GM10266 (cell line): ENCODE data around the gene KIAA1755.

Experiments
- DNase-seq: peaks from one replicate; pipeline ENCODE4 v3.0.0; 2012; ENCODE audit errors: extremely low spot score
- TF ChIP-seq, protein P1 (sequence below): IDR thresholded peaks from 2 replicates; pipeline ENCODE4 v1.5.1; 2012; ENCODE audit warnings: mild to moderate bottlenecking, low read depth; ENCODE audit not compliant: control insufficient read depth, insufficient read depth; ENCODE audit errors: missing control alignments

The KIAA1755 gene

DNA sequence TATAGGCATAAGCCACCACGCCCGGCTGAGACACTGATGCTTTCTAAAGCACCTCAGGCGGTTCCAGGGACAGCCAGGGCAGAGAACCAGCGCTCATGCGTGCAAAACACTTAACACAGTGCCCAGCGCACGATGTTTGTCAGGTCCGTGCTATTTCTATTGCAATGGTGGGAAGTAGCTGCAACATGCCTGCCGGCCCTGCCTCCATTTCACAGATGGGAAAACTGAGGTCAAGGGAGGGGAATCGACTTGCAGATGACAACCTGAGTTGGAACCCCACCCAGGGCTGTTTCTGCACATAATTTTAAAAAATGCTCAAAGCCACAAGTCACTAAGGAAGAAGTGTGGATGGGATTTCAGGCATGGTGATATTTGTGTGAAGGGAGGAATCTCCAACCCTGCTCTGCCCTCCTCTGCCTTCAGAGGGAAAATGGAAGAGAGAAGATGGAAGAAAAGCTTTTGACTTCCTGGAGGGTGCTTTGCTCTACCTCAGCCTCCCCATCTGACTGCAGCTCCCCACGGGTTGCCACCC is 39.9 kb downstream of the KIAA1755 start:
- TF ChIP-seq, protein P1, sequence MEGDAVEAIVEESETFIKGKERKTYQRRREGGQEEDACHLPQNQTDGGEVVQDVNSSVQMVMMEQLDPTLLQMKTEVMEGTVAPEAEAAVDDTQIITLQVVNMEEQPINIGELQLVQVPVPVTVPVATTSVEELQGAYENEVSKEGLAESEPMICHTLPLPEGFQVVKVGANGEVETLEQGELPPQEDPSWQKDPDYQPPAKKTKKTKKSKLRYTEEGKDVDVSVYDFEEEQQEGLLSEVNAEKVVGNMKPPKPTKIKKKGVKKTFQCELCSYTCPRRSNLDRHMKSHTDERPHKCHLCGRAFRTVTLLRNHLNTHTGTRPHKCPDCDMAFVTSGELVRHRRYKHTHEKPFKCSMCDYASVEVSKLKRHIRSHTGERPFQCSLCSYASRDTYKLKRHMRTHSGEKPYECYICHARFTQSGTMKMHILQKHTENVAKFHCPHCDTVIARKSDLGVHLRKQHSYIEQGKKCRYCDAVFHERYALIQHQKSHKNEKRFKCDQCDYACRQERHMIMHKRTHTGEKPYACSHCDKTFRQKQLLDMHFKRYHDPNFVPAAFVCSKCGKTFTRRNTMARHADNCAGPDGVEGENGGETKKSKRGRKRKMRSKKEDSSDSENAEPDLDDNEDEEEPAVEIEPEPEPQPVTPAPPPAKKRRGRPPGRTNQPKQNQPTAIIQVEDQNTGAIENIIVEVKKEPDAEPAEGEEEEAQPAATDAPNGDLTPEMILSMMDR: no peak
- DNase-seq: no peak

DNA sequence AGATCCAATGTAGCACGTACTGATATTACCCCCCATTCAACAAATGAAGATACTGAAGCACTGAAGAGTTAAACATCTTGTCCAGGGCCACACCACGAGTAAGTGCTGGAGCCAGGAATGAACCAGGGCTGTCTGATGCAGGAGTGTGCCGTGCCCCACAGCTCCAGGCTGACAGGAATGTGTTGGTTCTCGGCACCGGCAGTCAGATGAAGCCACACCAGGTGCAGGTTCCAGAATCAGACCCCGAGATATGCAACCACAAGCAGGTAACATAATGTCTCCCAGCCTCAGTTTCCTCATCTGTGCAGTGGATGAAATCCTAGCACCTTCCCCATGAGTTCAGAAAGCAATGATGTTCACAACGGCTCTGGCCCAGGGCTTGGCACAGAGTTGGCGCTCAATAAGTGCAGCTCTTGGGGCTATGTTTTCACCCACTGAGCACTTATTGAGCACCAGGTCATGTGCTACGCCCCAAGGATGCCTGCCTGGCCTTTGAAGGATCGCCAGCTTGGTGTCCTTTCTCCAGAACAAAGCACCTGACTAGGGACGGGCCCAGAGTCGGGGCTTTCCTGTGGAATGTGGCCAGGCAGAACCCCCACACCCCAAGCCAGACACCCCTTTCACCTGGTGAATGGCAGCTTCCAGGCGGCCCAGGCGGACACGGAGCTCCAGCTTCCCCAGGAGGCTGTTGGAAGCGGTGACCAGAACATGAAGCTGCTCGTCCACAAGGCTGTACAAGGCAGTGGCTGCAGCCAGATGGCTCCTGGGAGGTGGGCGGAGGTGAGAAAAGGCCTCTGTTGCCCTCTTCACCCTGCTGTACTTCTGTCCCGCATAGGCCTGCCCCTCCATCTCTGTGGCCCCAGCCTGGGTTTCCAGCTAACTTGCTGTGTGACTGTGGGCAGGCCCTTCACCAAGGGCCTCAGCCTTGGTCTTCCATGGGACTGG is 41.3 kb downstream of the KIAA1755 start:
- DNase-seq: no peak
- TF ChIP-seq, protein P1: no peak

DNA sequence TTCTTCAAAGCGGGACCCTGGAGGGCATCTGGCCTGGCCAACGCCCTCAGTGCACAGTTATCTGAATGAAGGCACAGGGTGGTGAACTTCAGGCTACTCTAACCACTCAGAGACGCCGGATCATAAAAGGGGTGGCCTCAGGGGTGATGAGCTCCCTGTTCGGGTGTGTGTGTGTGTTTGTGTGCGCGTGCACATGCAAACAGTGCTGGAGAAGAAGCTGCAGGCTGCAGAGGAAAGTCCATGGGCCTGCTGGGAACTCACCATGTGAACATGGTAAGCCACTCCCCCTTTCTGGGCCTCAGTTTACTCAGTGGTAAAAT is 42.0 kb downstream of the KIAA1755 start:
- DNase-seq: no peak
- TF ChIP-seq, protein P1: no peak

DNA sequence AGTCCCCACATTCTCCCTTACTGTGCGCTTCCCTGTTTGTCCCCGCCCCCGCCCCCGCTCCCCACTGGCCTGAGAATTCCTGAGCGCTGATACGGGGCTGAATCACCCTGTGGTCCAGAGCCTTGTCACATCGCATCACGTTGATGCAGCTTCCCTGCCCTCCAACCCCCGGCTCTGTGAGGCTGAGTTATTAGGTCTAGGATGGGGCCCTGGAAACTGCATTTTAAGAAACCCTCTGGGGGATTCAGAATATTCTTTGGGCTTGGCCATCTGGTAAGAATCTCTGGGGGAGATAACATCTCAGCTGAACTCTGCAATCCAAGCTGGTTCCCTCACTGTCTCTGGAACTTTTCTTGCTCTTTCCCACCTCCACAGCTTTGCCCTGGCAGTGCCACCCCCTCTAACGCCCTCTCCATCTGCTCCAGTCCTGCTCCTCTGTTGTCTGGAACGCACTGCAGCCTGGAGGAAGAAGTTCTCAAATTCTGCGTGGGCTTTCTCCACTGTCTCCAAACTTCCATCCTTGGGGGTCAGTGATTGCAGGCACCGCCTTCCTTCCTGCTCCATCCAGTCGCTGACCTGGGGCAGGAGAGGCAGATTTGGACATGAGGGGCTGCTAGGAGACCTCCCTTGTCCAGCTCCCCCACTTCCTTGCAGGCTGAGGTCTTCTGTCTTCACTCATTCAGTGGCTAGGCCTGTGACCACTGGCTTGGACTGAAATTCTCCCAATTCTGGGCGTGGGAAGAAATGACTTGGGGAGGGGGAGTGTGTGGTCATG is 42.6 kb downstream of the KIAA1755 start:
- TF ChIP-seq, protein P1: no peak
- no peak for DNase-seq

DNA sequence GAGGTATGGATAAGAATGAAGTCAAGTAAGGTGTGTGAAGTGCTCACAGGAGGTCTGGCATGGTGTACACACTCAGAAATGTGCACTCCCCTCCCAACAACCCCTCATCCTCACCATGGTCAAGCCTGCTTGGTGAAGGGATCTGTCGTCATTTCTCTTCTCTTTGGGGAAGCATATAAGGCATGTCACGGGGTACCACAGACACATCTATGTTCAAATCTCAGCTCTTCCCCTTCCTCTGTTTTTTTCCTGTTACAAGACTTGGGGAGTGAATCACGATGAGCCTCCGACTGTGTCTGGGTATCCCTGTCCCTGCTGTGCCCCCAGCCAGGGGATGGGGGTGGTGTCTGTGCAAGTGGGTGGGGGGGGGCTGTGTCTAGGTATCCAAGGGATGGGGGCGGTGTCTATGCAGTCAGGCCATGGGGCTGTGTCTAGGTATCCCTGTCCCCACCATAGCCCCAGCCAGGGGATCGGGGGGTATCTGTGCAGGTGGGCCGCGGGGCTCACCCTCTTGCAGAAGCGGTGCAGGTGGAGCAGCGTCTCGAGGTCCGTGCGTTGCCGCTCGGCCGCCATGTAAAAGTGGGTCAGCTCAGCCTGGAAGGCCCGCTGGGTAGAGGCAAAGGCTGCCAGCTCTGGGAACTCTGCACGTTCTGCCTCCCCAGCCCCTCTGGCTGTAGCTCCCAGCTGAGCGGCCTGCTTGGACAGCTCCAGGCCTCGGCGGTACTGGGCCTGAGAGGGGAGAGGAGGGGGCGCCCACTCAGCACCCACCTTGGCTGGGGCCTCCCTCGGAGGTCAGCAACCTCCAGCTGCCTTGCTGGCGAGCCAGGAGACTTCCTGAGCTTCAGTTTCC is 43.6 kb downstream of the KIAA1755 start:
- TF ChIP-seq, protein P1: no peak
- no peak for DNase-seq

DNA sequence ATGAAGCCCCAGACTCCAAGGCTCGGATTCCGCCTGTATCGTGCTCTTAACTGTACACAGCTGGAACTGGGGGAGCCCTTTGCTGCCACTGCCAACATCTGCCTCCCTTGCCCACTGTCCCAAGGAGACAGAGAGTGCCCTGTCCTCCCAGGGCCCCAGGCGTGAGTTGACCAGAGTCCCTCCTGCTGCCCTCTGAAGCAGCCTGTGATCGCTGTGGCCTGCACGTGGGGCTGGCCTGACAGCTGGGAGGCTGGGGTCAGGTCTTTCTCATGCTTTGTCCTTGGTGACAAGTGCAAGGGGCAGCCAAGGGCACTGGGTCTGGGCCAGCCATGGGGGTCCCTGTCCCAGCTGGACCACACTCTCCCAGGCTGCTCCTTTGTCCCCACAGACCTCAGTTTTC is 44.3 kb downstream of the KIAA1755 start:
- DNase-seq: no peak
- TF ChIP-seq, protein P1: no peak
